Right forelimb (tissue), 1 donor: ENCODE measurements around the gene LDLRAD3.

Source experiments
- DNase-seq: peaks from one replicate; pipeline ENCODE4 v3.0.0-alpha.2; 2018

The LDLRAD3 gene

DNA sequence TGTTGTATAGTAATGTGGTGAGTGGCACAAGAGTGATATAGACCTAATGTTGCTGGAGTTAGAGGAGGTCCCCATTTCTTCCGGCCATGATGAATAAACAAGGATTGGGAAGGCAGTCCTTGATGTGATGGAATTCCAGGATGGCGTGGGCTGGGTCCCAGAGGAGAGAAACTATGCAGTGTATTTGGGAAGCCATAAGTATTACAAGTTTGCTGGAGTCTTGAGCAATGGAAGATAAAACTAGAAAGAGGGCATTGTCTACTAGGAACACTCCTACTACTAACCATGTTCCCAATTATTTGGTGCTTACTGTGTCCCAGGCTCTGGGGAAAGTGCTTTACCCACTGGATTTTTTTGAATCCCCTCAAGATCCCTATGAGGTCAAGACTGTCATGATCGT is 20.0 kb downstream of the LDLRAD3 start:
- no peak for DNase-seq

DNA sequence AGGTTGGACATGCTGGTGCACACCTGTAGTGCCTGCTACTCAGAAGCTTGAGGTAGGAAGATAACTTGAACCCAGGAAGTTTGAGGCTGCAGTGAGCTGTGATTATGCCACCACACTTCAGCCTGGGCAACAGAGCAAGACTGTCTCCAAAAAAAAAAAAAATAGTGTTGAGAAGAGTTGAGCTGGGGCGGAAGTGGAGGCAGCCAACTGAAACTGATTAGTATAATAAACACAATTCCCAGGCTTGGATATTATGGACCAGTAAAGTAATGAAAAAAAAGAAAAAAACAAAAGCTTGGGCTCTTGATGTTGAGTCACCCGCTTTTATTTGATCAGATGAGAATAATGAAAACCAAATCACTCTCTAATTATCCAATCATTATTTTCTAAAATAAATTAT is 21.0 kb downstream of the LDLRAD3 start:
- no peak for DNase-seq

GRCh38 chr11:35967042-35967441 is 23.2 kb downstream of the LDLRAD3 start:
- DNase-seq, result no peak

GRCh38 chr11:35968386-35969088 is 24.7 kb downstream of the LDLRAD3 start:
- no peak for DNase-seq

DNA sequence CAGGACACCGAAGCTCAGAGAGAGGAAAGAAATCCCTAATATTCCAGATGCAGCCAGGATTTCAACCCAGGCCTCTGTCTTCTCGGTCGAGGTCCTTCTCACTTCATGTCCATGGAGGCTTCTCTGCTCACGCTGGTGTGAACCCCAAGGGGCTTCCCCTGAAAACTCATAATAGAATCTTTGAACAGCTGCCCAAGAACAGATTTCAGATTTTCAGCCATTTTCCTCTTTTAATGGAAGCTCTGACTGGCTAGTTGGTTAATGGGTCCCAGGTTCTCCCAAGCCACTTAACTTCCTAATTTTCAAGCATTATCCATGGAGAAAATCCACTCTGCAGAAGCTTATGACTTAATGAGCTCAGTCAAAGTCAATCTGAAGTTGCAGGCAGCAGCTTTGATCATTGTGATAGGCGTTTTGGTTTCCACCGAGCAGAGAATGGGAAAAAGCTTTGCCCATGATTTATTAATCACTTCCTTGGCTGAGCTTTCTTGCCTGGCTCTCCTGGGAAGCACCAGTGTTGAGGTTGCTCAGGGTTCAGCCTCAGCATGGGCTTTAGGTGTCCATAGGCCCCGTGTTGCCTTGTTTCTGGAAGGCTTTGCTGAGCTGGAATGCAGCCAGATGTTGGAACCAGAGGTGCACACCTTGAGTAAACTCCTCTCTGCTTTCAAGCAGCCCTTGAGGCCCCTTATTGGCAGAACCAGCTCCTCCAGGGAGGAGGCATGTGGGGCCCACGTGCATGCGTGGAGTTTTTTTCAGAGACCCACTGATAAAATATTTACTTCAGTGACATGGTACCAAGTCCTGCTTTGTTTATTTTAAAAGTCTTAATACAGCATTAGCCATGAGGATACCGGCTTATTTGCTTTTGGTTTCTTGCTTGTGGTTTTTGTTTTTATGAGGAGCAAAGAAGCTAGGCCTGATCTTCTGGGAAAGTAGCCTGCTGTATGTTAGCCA is 25.5 kb downstream of the LDLRAD3 start:
- DNase-seq, result no peak

GRCh38 chr11:35970445-35970844 is 26.6 kb downstream of the LDLRAD3 start:
- DNase-seq, result no peak

- DNase-seq, result no peak
These were observed 28.1 kb downstream of the LDLRAD3 start for GRCh38 chr11:35971841-35972422.

GRCh38 chr11:35974882-35975589 is 31.2 kb downstream of the LDLRAD3 start:
- no peak for DNase-seq

DNA sequence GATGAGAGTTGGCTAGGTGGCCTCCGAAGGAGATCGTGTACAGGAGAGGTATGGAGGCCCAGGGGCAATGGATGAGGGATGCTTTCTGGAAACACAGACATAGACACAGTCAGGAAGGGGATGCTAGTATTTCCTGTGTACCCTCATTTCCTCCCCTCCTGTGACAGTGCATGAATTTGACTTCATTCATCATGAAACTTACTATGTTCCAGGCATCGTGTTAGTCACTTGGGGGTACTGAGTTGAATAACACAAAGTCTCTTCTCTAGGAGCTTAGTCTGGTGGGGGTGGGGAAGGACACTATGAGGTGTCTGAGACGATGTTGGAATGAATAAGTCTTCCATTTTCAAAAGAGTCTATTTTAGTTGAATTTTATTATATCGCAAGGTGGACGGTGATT is 32.6 kb downstream of the LDLRAD3 start:
- no peak for DNase-seq

GRCh38 chr11:35978183-35978582 is 34.3 kb downstream of the LDLRAD3 start:
- no peak for DNase-seq

GRCh38 chr11:35978891-35979290 is 35.0 kb downstream of the LDLRAD3 start:
- DNase-seq, result no peak

DNA sequence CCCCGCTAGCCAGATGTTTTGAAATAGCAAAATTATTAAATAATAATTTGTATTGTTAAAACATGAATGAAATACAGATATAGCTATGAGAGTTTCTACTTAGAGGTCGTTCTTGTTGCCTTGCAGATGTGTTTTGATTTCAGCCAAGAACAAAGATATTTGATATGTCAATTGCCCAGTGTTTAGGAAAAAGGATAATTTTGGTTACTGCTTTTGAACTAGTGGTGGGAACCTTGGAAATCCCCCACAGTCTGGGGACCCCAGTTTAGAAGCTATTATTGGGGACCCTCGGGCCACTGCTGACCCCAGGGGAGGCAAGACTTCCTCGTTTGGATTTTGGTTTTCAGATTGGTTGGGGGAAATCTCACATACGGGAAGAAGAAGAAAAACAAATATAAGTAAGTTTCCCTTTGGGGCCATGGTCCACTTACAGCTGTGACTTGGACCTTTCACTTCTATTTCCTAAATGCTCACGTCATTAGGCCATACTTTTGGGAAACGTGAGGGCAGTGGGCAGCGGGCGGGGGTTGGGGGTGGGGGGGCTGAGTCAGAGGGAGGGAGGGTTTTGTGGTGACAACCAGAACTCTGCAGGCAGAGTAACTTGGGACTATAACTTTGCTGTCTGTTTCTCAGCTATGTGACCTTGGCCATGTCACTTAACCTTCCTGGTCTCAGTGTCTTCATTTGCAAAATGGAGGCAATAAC is 37.0 kb downstream of the LDLRAD3 start:
- DNase-seq, result peak; percentile 59

DNA sequence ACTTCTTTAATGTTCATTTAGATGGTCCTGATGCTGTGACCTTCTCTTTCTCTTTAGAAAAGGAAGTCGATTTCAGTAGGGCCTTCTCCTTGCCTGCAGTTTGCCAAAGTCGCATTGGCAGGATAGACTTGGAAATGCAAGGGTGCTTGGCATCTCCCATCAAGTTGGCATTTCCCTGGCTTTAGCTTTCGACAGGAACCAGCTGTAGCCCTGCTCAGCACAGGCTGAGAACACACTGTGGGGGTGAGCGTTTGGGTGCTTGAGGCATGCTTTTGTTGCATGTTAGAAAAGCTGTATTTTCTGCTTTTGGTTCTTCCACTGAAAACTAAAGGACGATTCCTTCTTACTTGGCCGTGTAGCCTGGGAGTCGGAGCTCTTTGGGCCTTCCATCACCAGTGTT is 37.7 kb downstream of the LDLRAD3 start:
- DNase-seq, result no peak

GRCh38 chr11:35982061-35982460 is 38.2 kb downstream of the LDLRAD3 start:
- DNase-seq, result no peak

GRCh38 chr11:35983981-35984380 is 40.1 kb downstream of the LDLRAD3 start:
- DNase-seq, result no peak

DNA sequence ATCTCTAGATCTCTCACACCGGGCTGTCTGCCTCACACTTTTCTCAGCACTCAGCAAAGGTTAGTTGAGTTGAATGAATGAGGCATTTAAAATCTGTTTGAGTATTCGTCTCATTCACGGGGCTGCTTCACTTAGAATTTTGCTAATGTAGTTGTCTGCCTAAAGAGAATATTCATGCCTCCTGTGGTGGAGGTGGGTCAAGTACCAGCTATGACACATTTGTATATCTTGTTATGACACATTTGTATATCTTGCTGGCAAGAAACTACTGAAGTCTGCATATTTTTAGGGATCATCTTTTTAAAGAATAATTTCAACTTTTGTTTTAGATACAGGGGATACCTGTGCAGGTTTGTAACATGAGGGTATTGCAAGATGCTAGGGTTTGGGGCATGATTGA is 43.1 kb downstream of the LDLRAD3 start:
- DNase-seq, result no peak

DNA sequence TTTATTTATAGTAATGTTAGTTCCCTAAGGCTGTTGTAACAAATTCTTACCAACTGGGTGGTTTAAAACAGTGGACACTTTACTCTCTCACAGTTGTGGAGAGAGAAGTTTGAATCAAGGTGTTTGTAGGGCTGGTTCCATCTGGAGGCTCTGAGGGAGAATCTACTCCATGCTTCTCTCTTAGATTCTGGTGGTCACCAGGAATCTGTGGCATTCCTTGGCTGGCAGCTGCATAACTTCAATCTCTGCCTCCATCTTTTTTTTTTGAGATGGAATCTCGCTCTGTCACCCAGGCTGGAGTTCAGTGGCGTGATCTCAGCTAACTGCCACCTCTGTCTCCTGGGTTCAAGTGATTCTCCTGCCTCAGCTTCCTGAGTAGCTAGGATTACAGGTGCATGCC is 46.3 kb downstream of the LDLRAD3 start:
- DNase-seq, result no peak

DNA sequence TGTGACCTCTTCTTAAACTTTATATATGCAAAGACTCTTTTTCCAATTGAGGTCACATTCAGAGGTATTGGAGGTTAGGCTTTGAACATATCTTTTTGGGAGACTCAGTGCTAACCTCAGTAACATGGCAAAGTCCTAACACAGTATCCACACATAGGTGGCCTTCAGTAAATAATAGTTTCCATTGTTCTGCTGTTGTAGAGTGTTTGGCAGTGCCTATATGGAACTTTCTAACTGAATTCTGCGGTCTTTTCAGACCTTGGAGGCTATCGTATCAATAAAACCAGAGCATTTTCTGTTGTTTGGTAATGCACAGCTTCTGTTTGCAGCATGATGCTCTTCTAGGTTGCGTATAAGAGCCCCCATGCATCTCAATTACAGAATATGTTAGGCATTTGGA is 47.0 kb downstream of the LDLRAD3 start:
- DNase-seq, result no peak

GRCh38 chr11:35992548-35992947 is 48.7 kb downstream of the LDLRAD3 start:
- no peak for DNase-seq

- DNase-seq, result no peak
These were observed 50.6 kb downstream of the LDLRAD3 start for GRCh38 chr11:35994421-35994820.

GRCh38 chr11:35995681-35996271 is 51.9 kb downstream of the LDLRAD3 start:
- no peak for DNase-seq

DNA sequence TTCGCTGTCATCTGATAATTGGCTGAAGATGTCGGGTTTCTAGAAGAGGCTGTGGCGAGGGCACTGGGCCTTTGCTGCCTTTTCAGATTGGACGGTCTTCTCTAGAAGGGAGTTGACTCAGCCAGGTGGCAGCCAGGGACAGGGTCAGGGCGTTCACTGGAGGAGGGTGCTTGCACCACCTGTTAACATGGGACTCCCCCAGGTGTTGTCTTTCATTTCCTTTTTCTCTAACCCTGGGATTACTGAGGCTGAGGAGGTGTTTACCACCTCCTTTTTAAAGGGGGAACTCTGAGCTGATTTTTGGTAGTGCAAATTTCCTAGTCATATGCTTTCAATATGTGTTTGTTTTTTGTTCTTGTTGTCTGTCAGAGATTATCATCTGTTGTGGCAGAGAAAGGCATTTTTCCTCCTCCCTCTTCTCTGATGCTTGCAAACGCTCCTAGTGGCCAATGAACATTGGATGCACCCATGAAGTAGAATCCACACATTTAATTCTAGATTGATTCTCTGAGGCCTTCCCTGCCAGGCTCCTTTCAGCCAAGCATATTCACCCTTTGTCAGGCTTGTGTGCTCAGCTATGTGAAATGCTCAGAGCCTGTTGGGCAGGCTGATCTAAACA is 54.1 kb downstream of the LDLRAD3 start:
- no peak for DNase-seq
